K562 (cell line): Measurements from ENCODE around the gene KDELR3. TPM values are rescaled to one million over a fixed set of nuclear protein-coding genes. Genes with fewer than 3 reads are reported as not detected.

Experiments used
- CTBP1 ChIP-seq: fragments of 450-650 bp; IDR thresholded peaks from 2 replicates; pipeline ENCODE4 v1.6.1; 2016; ENCODE audit warnings: borderline replicate concordance
- RFX1 ChIP-seq: fragments of 450-650 bp; IDR thresholded peaks from 2 replicates; pipeline ENCODE4 v1.6.1; 2016; ENCODE audit warnings: mild to moderate bottlenecking, moderate library complexity
- TBP ChIP-seq: optimal IDR thresholded peaks from 2 replicates; pipeline ENCODE3; 2011; ENCODE audit warnings: low read depth, low read length, improper control_type of control experiment
- XRCC5 ChIP-seq: fragments of 200-400 bp; formaldehyde crosslinking; IDR thresholded peaks from 2 replicates; pipeline ENCODE4 v1.6.1; 2017; ENCODE audit warnings: low read depth, mild to moderate bottlenecking, low read length
- ZBTB1 ChIP-seq: sonication (generic); formaldehyde crosslinking; IDR thresholded peaks from 2 replicates; pipeline ENCODE4 v1.8.1; 2023; ENCODE audit warnings: missing genetic modification reagents, low read depth, mild to moderate bottlenecking, borderline replicate concordance
- ZMIZ1 ChIP-seq, 2 experiments: fragments of 150-350 bp in 1 of 2; IDR thresholded peaks; 2 replicates each; pipeline ENCODE4 v1.6.1; 2012 to 2016; ENCODE audit warnings: low read depth in 2 of 2, low read length in 2 of 2, mild to moderate bottlenecking in 1 of 2, moderate library complexity in 1 of 2
- ZNF175 ChIP-seq: fragments of 200-800 bp; sonication (Bioruptor generic); IDR thresholded peaks from 2 replicates; pipeline ENCODE4 v1.6.1; 2016; ENCODE audit warnings: low read depth, mild to moderate bottlenecking, missing genetic modification characterization, missing compliant biosample characterization
- polyA plus RNA-seq, 8 experiments: library from polyadenylated mRNA; depleted of rRNA in 4 of 8; stranded (reverse) in 5 of 8; unstranded in 3 of 8; fragments of >200 nt; fragmentation: Nextera tagmentation in 2 of 8; fragmentation: Illumina TruSeq in 1 of 8; extraction: Ambion mirVana in 2 of 8; extraction: Trizol in 1 of 8; gene quantifications; 2 replicates each; pipeline versions ENCODE4 v1.2.1 to v1.2.3, GENCODE V29; 2011 to 2014; ENCODE audit warnings: inconsistent platforms in 1 of 8, missing spikeins in 1 of 8
- total RNA-seq, 7 experiments: library from RNA; depleted of rRNA in 6 of 7; stranded (reverse); fragments of >200 nt in 6 of 7; fragmentation: Illumina TruSeq in 2 of 7; extraction: Trizol in 2 of 7; gene quantifications; 2 replicates each; pipeline versions ENCODE4 v1.2.1 to v1.2.3, GENCODE V29; 2011 to 2021; ENCODE audit warnings: low replicate concordance in 1 of 7
- TF ChIP-seq, protein P1 (sequence below), 2 experiments: IDR thresholded peaks in 1 of 2; conservative IDR thresholded peaks in 1 of 2; 2 replicates each; pipeline ENCODE4 v1.6.1; 2016; ENCODE audit warnings: low read depth in 2 of 2, mild to moderate bottlenecking in 1 of 2, missing compliant biosample characterization in 1 of 2, missing genetic modification characterization in 1 of 2, moderate library complexity in 1 of 2

KDELR3 gene
- total and polyA plus RNA-seq, 9 of the 15 experiments (the other 6 are each of a cell fraction or from before 2014, with no cell fraction given), result 7.1 to 44.8 (median 9.6) TPM

GRCh38 chr22:38462960-38463784 lies 4.7 kb upstream of the KDELR3 start (continued):
- TF ChIP-seq TBP (peak; percentile 32), ZMIZ1 (IDR thresholded peaks at IDR 0.05; ENCODE audit: low read depth in 2 of 2, low read length in 2 of 2) (no peak), RFX1 (peak; percentile 42; the same call in 1 of the 2 replicates), CTBP1 (peak; percentile 45; the same call in 1 of the 2 replicates), ZBTB1 (CRISPR knock-in tag) (no peak), XRCC5 (0 out of 2 replicates have a peak, but pooled peaks have one; percentile 41), ZNF175 (no peak)
- TF ChIP-seq, protein P1, sequence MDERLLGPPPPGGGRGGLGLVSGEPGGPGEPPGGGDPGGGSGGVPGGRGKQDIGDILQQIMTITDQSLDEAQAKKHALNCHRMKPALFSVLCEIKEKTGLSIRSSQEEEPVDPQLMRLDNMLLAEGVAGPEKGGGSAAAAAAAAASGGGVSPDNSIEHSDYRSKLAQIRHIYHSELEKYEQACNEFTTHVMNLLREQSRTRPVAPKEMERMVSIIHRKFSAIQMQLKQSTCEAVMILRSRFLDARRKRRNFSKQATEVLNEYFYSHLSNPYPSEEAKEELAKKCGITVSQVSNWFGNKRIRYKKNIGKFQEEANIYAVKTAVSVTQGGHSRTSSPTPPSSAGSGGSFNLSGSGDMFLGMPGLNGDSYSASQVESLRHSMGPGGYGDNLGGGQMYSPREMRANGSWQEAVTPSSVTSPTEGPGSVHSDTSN (CRISPR knock-in tag; IDR thresholded peaks at IDR 0.05; ENCODE audit: low read depth), result peak; percentile 55; the same call in 1 of the 2 replicates
- TF ChIP-seq, protein P1 (tag; conservative IDR thresholded peaks at IDR 0.05; ENCODE audit: low read depth), result peak; percentile 85
